Kidney capillary endothelial cell (primary cell): Measurements from ENCODE around the gene DDX49.

ENCODE experiments used
- DNase-seq: peaks from one replicate; pipeline ENCODE4 v3.0.0-alpha.2; 2018; ENCODE audit warnings: low spot score

The DDX49 gene

GRCh38 chr19:18975869-18976268 is 56.4 kb downstream of the DDX49 start:
- no peak for DNase-seq
